Testis (tissue), 2 donors: ENCODE measurements around the gene PEX7.

Source experiments
- POLR2A ChIP-seq: fragments of 450-650 bp; IDR thresholded peaks from one replicate; pipeline ENCODE4 v1.6.1; 2017; ENCODE audit warnings: antibody characterized with exemption, mild to moderate bottlenecking, moderate library complexity
- TF ChIP-seq, protein P1 (sequence below), 3 experiments: fragments of 450-650 bp in 2 of 3; fragments of 200-600 bp in 1 of 3; sonication (generic) in 1 of 3; IDR thresholded peaks; one replicate each; pipeline ENCODE4 v1.5.1; 2016 to 2019; ENCODE audit warnings: antibody characterized with exemption in 3 of 3, mild to moderate bottlenecking in 2 of 3, moderate library complexity in 1 of 3

DNA sequence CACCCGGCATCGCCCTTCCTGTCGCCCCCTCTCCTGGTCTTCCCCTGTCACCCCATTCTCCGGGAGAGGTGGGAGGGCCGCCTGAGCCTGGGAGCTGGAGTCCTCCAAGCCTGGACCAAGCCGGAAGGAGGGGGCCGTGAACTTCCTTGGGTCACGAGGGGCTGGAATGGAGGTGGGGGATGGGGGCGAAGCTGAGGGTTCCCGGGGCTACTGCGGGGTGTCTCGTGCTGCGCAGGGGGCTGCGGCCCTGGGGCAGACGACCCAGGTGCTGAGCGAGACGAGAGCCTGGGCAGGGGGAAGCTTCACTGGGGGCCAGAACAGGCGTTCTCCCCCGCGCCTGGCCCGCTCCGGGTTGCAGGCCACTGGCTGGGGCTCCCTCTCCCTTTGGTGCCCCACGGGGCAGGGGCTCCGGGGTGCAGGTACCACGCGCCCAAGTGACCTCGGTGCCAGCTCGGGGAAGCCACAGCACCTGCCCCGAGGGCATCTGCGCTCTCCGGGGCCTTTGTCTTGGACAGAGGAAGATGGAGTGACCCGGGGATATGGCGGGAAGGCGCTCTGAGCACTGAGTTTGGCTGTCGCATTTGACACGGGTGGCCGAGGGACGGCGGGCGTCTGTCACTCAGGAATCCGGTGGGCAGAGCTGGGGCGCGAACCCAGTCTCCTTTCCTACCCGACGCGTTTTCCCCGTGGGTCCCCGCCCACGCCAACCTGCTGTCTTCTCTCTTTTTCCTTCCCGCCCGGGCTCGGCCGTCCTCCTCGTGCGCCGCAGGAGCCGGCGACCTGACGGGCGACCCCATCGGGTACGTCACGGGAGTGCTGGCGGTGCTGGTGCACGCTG lies 100.9 kb downstream of the PEX7 start:
- TF ChIP-seq, protein P1, sequence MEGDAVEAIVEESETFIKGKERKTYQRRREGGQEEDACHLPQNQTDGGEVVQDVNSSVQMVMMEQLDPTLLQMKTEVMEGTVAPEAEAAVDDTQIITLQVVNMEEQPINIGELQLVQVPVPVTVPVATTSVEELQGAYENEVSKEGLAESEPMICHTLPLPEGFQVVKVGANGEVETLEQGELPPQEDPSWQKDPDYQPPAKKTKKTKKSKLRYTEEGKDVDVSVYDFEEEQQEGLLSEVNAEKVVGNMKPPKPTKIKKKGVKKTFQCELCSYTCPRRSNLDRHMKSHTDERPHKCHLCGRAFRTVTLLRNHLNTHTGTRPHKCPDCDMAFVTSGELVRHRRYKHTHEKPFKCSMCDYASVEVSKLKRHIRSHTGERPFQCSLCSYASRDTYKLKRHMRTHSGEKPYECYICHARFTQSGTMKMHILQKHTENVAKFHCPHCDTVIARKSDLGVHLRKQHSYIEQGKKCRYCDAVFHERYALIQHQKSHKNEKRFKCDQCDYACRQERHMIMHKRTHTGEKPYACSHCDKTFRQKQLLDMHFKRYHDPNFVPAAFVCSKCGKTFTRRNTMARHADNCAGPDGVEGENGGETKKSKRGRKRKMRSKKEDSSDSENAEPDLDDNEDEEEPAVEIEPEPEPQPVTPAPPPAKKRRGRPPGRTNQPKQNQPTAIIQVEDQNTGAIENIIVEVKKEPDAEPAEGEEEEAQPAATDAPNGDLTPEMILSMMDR (IDR thresholded peaks at IDR 0.05): no peak
- TF ChIP-seq POLR2A: no peak
